Measurements from ENCODE around the gene SLC22A25. TPM values are rescaled to one million over a fixed set of nuclear protein-coding genes. Genes with fewer than 3 reads are reported as not detected.

The SLC22A25 gene
- total and polyA plus RNA-seq, 9 of the 15 experiments (the other 6 are each of a cell fraction or from before 2014, with no cell fraction given), result not detected

GRCh38 chr11:63227521-63228107 is 15.8 kb downstream of the SLC22A25 start:
- H3K27me3 ChIP-seq (ENCODE audit: control insufficient read depth in 2 of 2, insufficient read depth in 2 of 2, low read length in 2 of 2), result no peaks in the 10 kb centered on the region; a peak in 1 of 5 replicates
- no peak for TF ChIP-seq SREBF2 (CRISPR knock-in tag; IDR thresholded peaks at IDR 0.05)
- no peak for TF ChIP-seq ZNF408 (CRISPR knock-in tag; IDR thresholded peaks at IDR 0.05; ENCODE audit: low read depth)
- no peak for TF ChIP-seq TRIM25 (IDR thresholded peaks at IDR 0.05; ENCODE audit: borderline replicate concordance)
- TF ChIP-seq ESRRA (IDR thresholded peaks at IDR 0.05; ENCODE audit: borderline replicate concordance, low read depth), result no peak
- TF ChIP-seq, protein P1, sequence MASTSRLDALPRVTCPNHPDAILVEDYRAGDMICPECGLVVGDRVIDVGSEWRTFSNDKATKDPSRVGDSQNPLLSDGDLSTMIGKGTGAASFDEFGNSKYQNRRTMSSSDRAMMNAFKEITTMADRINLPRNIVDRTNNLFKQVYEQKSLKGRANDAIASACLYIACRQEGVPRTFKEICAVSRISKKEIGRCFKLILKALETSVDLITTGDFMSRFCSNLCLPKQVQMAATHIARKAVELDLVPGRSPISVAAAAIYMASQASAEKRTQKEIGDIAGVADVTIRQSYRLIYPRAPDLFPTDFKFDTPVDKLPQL (IDR thresholded peaks at IDR 0.05; ENCODE audit: extremely low read depth, insufficient read length), result no peak
- TF ChIP-seq, protein P2, sequence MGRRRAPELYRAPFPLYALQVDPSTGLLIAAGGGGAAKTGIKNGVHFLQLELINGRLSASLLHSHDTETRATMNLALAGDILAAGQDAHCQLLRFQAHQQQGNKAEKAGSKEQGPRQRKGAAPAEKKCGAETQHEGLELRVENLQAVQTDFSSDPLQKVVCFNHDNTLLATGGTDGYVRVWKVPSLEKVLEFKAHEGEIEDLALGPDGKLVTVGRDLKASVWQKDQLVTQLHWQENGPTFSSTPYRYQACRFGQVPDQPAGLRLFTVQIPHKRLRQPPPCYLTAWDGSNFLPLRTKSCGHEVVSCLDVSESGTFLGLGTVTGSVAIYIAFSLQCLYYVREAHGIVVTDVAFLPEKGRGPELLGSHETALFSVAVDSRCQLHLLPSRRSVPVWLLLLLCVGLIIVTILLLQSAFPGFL (CRISPR knock-in tag; IDR thresholded peaks at IDR 0.05), result no peak
- TF ChIP-seq ZNF24 (IDR thresholded peaks at IDR 0.05), result no peak
- TF ChIP-seq TAL1 (IDR thresholded peaks at IDR 0.05), result no peak
- TF ChIP-seq, protein P3, sequence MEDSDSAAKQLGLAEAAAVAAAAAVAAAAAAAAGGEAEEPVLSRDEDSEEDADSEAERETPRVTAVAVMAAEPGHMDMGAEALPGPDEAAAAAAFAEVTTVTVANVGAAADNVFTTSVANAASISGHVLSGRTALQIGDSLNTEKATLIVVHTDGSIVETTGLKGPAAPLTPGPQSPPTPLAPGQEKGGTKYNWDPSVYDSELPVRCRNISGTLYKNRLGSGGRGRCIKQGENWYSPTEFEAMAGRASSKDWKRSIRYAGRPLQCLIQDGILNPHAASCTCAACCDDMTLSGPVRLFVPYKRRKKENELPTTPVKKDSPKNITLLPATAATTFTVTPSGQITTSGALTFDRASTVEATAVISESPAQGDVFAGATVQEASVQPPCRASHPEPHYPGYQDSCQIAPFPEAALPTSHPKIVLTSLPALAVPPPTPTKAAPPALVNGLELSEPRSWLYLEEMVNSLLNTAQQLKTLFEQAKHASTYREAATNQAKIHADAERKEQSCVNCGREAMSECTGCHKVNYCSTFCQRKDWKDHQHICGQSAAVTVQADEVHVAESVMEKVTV (CRISPR knock-in tag; IDR thresholded peaks at IDR 0.05), result no peak
- TF ChIP-seq MCM3 (IDR thresholded peaks at IDR 0.05), result no peak
- no peak for TF ChIP-seq ASH1L (IDR thresholded peaks at IDR 0.05; ENCODE audit: borderline replicate concordance, low read depth, partially characterized antibody)
- TF ChIP-seq PHF8 (IDR thresholded peaks at IDR 0.05; ENCODE audit: borderline replicate concordance, low read length), result no peak
- TF ChIP-seq RFX1 (IDR thresholded peaks at IDR 0.05), result no peak
- no peak overlapping the region for H3K4me3 ChIP-seq
- no peaks in the 10 kb centered on the region for H3K9me3 ChIP-seq (replicated peaks; ENCODE audit: control insufficient read depth, insufficient read depth, low read depth, low read length)
- H3K9me1 ChIP-seq (ENCODE audit: control insufficient read depth, insufficient read depth, low read length), result no peaks in the 10 kb centered on the region
- WGBS (ENCODE audit: insufficient coverage, low coverage, missing lambda C conversion rate), result 0% methylated on average over 2 of the region's 2 CpGs
- H4K20me1 ChIP-seq (replicated peaks; ENCODE audit: control insufficient read depth, insufficient read depth, low read length), result no peaks in the 10 kb centered on the region
- FAIRE-seq (no peak), DNase-seq (ENCODE audit: extremely low read depth in 1 of 4, low spot score in 3 of 4) (no peak), ATAC-seq (no peak)
- POLR2A ChIA-PET, result interaction anchor here (1.5 kb wide), 1 partner anchor 48 kb away, joined by 3 read pairs; no protein-coding TSS in a partner anchor
- H2AFZ ChIP-seq (ENCODE audit: low read depth, low read length), result no peak overlapping the region
- CTCF ChIA-PET (ENCODE audit: low intra/inter-chr PET ratio), result no interaction called here
- in situ Hi-C loops (cut with MboI), result no loop called here
- H3K36me3 ChIP-seq (ENCODE audit: control insufficient read depth, insufficient read depth, low read length), result no peaks in the 10 kb centered on the region
- no peaks in the 10 kb centered on the region for H3K79me2 ChIP-seq (ENCODE audit: control insufficient read depth, insufficient read depth, low read length)
- H3K4me2 ChIP-seq (ENCODE audit: insufficient read depth, low read length), result no peak overlapping the region
- no peak overlapping the region for H3K27ac ChIP-seq (ENCODE audit: extremely low read depth, low read depth, low read length)
- intact Hi-C loops (cut with micrococcal nuclease), result no loop called here
- no peaks in the 10 kb centered on the region for H3K4me1 ChIP-seq (replicated peaks in 1 of 2; ENCODE audit: control insufficient read depth in 2 of 2, insufficient read depth in 2 of 2, low read length in 2 of 2)
- no peak overlapping the region for H3K9ac ChIP-seq (ENCODE audit: insufficient read depth in 1 of 2, low read depth in 2 of 2, low read length in 2 of 2)
- BruUV-seq (replicated peaks), result no TSS peak

All from K562 (cell line).